Measurements from ENCODE around the gene GP9.

- no peak for TF ChIP-seq CTCF (IDR thresholded peaks at IDR 0.05; ENCODE audit: poor library complexity)
- no peak for TF ChIP-seq EZH2 (IDR thresholded peaks at IDR 0.05; ENCODE audit: borderline replicate concordance)
Measured at GRCh38 chr3:129034642-129035041, 25.9 kb upstream of the GP9 start.
